ENCODE results near the gene SRCAP. TPM values are rescaled to one million over a fixed set of nuclear protein-coding genes. Genes with fewer than 3 reads are reported as not detected.

Gene SRCAP
- polyA plus RNA-seq, 1 donor (not counting 4 experiments of a cell fraction or from before 2014, with no cell fraction given) = 1.4 TPM

DNA sequence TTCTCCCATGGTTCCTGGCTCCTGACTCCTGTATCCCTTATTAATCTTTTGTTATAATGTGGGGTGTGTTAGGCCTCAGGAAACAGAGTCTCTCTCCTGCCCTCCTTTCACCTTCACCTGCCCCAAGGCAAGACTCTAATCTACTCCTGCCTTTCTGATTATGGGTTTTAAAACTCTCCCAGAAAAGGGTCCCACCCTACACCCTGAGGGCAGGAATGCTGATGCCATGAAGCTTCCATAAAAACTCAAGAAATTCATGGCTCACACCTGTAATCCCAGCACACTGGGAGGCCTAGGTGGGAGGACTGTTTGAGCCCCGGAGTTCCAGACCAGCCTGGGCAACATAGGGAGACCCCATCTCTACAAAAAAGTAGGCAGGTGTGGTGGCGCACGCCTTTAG is 18.6 kb upstream of the SRCAP start:
- dilution Hi-C loops (cut with MboI; ENCODE audit: extremely low pct_ligation_motif_present, low sequenced_read_pairs) = no loop called here
- TF ChIP-seq, protein P1, sequence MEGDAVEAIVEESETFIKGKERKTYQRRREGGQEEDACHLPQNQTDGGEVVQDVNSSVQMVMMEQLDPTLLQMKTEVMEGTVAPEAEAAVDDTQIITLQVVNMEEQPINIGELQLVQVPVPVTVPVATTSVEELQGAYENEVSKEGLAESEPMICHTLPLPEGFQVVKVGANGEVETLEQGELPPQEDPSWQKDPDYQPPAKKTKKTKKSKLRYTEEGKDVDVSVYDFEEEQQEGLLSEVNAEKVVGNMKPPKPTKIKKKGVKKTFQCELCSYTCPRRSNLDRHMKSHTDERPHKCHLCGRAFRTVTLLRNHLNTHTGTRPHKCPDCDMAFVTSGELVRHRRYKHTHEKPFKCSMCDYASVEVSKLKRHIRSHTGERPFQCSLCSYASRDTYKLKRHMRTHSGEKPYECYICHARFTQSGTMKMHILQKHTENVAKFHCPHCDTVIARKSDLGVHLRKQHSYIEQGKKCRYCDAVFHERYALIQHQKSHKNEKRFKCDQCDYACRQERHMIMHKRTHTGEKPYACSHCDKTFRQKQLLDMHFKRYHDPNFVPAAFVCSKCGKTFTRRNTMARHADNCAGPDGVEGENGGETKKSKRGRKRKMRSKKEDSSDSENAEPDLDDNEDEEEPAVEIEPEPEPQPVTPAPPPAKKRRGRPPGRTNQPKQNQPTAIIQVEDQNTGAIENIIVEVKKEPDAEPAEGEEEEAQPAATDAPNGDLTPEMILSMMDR (optimal IDR thresholded peaks at IDR 0.05 in 1 of 3, IDR thresholded peaks at IDR 0.05 in 1 of 3, conservative IDR thresholded peaks at IDR 0.05 in 1 of 3; ENCODE audit: extremely low read depth in 1 of 3, insufficient read depth in 2 of 3, low read length in 3 of 3) = no peak
- TF ChIP-seq EZH2 (IDR thresholded peaks at IDR 0.05; ENCODE audit: low read length) = no peak
- DNase-seq (ENCODE audit: low read depth, low spot score) (no peak), FAIRE-seq (no peak)
- Histone ChIP-seq H3K9me3 (ENCODE audit: control insufficient read depth, low read depth, low read length) (no peaks in the 10 kb centered on the region), H3K9ac (ENCODE audit: control insufficient read depth, extremely low read depth, insufficient read depth, low read length) (no peak overlapping the region), H3K79me2 (ENCODE audit: control insufficient read depth, insufficient read depth, low read length) (no peaks in the 10 kb centered on the region), H3K9me1 (ENCODE audit: control insufficient read depth, extremely low read depth, insufficient read depth, low read length) (no peaks in the 10 kb centered on the region), H3K27ac (ENCODE audit: control insufficient read depth, insufficient read depth, low read length) (no peak overlapping the region), H3K4me1 (ENCODE audit: control insufficient read depth, extremely low read depth, insufficient read depth, low read length) (no peaks in the 10 kb centered on the region), H3K27me3 (ENCODE audit: control insufficient read depth, extremely low read depth, insufficient read depth, low read length) (no peaks in the 10 kb centered on the region), H3K36me3 (ENCODE audit: control insufficient read depth in 2 of 2, extremely low read depth in 1 of 2, insufficient read depth in 2 of 2, low read length in 2 of 2) (no peaks in the 10 kb centered on the region), H3K4me3 (ENCODE audit: control insufficient read depth in 2 of 3, extremely low read depth in 1 of 3, insufficient read depth in 2 of 3, low read depth in 1 of 3, low read length in 3 of 3) (no peak overlapping the region), H4K20me1 (ENCODE audit: control insufficient read depth, extremely low read depth, insufficient read depth, low read length) (no peaks in the 10 kb centered on the region), H3K4me2 (ENCODE audit: control insufficient read depth, extremely low read depth, insufficient read depth, low read depth, low read length) (no peak overlapping the region), H2AFZ (ENCODE audit: control insufficient read depth, low read length) (no peak overlapping the region)

DNA sequence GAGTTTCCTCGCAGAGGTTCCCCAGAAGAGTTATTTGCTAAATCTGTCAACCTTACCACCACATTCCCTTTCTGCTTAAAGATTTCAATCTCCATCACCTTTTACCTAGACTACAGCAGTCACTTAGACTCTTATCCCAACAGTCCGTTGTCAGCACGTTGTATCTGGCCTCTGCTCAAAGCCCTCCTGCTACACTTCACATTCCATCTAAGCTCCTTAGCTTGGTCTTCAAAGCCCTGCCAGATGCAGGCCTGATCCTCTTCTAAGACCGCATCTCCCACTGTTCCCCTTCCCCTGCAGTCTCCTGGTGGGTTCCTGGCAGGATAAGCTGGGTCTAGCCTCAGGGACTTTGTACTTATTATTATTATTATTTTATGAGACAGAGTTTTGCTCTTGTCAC is 10.3 kb upstream of the SRCAP start:
- Histone ChIP-seq H2AFZ (ENCODE audit: control insufficient read depth, low read length) (peak overlapping the region; percentile 6), H3K9me1 (ENCODE audit: control insufficient read depth, extremely low read depth, insufficient read depth, low read length) (no peaks in the 10 kb centered on the region), H3K27me3 (ENCODE audit: control insufficient read depth, extremely low read depth, insufficient read depth, low read length) (no peaks in the 10 kb centered on the region), H3K79me2 (ENCODE audit: control insufficient read depth, insufficient read depth, low read length) (no peaks in the 10 kb centered on the region), H3K27ac (ENCODE audit: control insufficient read depth, insufficient read depth, low read length) (no peak overlapping the region), H3K9ac (ENCODE audit: control insufficient read depth, extremely low read depth, insufficient read depth, low read length) (no peak overlapping the region), H3K9me3 (ENCODE audit: control insufficient read depth, low read depth, low read length) (no peaks in the 10 kb centered on the region), H4K20me1 (ENCODE audit: control insufficient read depth, extremely low read depth, insufficient read depth, low read length) (no peaks in the 10 kb centered on the region), H3K4me1 (ENCODE audit: control insufficient read depth, extremely low read depth, insufficient read depth, low read length) (no peaks in the 10 kb centered on the region), H3K4me3 (ENCODE audit: control insufficient read depth in 2 of 3, extremely low read depth in 1 of 3, insufficient read depth in 2 of 3, low read depth in 1 of 3, low read length in 3 of 3) (no peak overlapping the region), H3K4me2 (ENCODE audit: control insufficient read depth, extremely low read depth, insufficient read depth, low read depth, low read length) (no peak overlapping the region), H3K36me3 (ENCODE audit: control insufficient read depth in 2 of 2, extremely low read depth in 1 of 2, insufficient read depth in 2 of 2, low read length in 2 of 2) (no peaks in the 10 kb centered on the region)
- no peak for FAIRE-seq
- dilution Hi-C loops (cut with MboI; ENCODE audit: extremely low pct_ligation_motif_present, low sequenced_read_pairs) = no loop called here
- TF ChIP-seq, protein P1 (optimal IDR thresholded peaks at IDR 0.05 in 1 of 3, IDR thresholded peaks at IDR 0.05 in 1 of 3, conservative IDR thresholded peaks at IDR 0.05 in 1 of 3; ENCODE audit: extremely low read depth in 1 of 3, insufficient read depth in 2 of 3, low read length in 3 of 3) = no peak
- TF ChIP-seq EZH2 (IDR thresholded peaks at IDR 0.05; ENCODE audit: low read length) = no peak
- DNase-seq (ENCODE audit: low read depth, low spot score) = no peak

All from keratinocyte (primary cell).